ENCODE results near the gene PTGFRN. TPM values are rescaled to one million over a fixed set of nuclear protein-coding genes. Genes with fewer than 3 reads are reported as not detected.
A peak's percentile ranks its signal among the peaks of the same experiment; 100 is the strongest.
"Not testable (repeated sequence)": the region's sequence is repeated elsewhere in the genome, so short reads cannot be mapped to it uniquely, and the experiment has no call there.

PTGFRN gene
- total RNA-seq, 1 experiment from 2014 or later: 70.9 TPM

DNA sequence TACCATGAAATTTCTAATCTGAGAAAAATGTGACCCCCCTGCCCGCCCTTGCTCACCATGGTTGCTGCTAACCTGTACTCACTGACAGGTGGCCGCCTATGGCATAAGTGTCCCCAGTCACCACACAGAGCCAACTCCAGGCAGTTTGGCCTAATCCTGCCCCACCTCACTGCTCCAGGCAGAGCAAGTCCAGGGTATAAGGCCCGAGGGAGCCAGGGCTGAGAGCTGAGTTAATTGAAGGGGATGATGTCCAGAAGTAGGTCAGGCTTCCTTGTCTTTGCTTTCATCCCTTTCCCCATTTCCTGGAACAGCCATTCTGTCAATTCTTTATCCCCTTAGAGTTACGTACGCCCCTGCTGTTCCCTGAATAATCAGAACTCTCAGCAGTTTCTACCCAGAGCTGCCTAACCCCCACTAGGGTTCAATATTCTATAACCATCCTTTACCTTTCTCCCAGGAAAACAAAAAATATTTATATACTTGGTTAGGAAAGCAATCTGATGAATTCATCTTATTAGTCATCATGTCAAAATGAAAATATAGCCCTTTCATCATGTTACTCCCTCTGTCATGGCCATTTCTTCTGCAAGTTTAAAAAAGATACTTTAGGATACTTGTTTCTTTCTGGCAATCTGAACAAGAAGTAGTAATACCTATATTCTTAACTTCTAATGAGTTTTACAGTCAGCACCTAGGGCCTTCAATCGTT is 62.4 kb downstream of the PTGFRN start:
- no peak for DNase-seq (ENCODE audit: low spot score)

GRCh38 chr1:116972674-116973030 is 62.9 kb downstream of the PTGFRN start:
- no peak for DNase-seq (ENCODE audit: low spot score)

- not testable (repeated sequence) for DNase-seq (ENCODE audit: low spot score)
These were observed 70.6 kb downstream of the PTGFRN start for GRCh38 chr1:116980309-116980708.

- no peak for DNase-seq (ENCODE audit: low spot score)
These were observed 71.9 kb downstream of the PTGFRN start for GRCh38 chr1:116981521-116982037.

GRCh38 chr1:116982319-116983004 is 72.7 kb downstream of the PTGFRN start:
- no peak for DNase-seq (ENCODE audit: low spot score)

GRCh38 chr1:116983112-116983511 is 73.4 kb downstream of the PTGFRN start:
- DNase-seq (ENCODE audit: low spot score): no peak

GRCh38 chr1:116983678-116984077 is 74.0 kb downstream of the PTGFRN start:
- no peak for DNase-seq (ENCODE audit: low spot score)

DNA sequence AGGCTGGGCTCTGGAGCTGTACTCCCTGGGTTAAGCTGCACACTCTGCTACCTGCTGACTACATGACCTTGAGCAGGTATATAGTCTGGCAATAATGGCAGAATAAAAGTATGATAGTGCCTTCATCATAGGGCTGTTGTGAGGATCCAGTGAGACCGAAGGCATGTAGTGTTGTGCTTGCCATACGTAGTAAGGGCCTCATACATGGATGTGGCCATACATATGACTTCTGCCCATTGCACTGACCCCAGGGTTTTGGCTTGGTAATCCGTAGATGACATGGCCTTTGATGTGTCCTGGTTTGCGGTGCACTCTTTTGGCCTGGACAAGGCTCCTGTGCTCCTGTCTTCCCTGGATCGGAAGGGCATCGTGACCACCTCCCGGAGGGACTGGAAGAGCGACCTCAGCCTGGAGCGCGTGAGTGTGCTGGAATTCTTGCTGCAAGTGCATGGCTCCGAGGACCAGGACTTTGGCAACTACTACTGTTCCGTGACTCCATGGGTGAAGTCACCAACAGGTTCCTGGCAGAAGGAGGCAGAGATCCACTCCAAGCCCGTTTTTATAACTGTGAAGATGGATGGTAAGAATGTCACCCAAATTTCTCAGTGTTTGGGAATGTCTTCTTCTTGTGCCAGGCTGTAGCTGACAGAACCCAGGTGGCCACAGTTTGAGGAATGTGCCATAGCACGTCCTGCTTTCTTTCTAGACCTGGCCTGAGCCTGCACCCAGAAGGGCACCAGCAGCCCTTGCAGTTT is 74.9 kb downstream of the PTGFRN start:
- DNase-seq (ENCODE audit: low spot score): no peak

DNA sequence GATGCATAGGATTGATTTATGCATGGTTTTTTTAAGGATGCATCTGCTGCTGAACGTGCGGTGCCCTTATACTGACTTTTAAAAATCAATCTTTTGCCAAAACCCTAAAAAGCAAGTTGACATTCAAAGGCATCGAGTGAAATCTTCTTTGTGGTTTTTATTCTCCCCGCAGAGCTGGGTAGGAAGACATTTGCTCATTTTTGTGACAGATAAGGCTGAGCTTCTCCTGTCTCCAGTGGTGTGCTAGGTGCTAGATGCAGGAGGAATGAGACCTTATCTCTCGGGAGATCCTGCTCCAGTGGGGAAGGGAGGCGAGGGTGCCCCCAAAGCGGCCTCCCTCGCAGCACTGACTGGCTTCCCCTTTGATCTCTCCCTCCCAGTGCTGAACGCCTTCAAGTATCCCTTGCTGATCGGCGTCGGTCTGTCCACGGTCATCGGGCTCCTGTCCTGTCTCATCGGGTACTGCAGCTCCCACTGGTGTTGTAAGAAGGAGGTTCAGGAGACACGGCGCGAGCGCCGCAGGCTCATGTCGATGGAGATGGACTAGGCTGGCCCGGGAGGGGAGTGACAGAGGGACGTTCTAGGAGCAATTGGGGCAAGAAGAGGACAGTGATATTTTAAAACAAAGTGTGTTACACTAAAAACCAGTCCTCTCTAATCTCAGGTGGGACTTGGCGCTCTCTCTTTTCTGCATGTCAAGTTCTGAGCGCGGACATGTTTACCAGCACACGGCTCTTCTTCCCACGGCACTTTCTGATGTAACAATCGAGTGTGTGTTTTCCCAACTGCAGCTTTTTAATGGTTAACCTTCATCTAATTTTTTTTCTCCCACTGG is 76.9 kb downstream of the PTGFRN start:
- DNase-seq (ENCODE audit: low spot score): no peak

DNA sequence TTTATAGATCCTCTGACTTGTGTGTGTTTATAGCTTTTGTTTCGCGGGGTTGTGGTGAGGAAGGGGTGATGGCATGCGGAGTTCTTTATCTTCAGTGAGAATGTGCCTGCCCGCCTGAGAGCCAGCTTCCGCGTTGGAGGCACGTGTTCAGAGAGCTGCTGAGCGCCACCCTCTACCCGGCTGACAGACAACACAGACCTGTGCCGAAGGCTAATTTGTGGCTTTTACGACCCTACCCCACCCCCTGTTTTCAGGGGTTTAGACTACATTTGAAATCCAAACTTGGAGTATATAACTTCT is 77.5 kb downstream of the PTGFRN start:
- no peak for DNase-seq (ENCODE audit: low spot score)

DNA sequence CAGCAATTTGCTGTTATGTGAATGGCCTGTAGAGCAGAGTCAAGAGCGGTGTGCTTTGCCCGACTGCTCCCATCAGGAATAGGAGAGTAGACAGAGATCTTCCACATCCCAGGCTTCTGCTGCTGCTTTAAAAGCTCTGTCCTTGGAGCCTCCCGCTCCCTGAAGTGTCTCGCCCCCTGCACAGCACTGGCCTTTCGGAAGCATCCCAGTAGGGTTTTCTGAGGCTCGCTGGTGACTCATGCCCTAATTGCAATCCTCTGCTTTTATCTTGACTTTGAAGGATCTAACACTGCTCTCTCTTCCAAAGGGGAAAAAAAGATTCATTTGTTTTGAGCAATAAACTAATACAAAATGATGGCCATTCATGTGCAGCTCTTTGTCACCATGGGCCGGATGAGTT is 78.5 kb downstream of the PTGFRN start:
- DNase-seq (ENCODE audit: low spot score): peak; percentile 21

DNA sequence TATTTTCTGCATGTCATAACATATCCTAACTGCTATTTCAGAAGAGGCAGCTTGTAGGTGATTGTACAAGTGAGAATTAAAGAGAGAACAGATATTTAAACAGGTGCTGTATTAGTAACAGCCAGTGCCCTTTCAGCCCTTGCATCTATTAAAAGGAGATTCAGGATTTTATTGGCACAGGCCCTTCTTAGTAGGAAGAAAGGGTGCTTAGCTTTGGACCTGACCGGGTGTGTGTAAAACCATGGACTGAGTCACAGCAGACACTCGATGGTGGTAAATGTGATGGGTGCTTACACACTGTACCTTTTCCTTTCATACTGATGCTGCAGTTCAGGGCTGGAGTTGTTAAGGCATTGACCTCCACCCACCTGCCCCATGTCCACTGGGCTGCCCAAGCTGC is 79.2 kb downstream of the PTGFRN start:
- no peak for DNase-seq (ENCODE audit: low spot score)

DNA sequence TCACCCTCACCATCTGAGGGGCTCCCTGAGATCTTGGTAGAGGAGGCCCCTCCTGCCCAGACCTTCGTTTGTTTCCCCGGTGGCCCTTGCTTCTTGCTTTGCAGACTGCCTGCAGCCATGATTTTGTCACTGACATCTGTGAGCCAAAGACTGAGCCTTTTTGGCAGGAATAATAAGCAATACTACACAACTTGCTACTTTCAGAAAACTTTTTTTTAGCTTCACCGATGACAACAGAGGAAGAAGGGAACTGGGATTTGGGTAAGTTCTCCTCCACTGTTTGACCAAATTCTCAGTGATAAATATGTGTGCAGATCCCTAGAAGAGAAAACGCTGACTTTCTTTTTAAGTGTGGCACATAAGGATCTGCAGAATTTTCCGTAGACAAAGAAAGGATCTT is 80.1 kb downstream of the PTGFRN start:
- DNase-seq (ENCODE audit: low spot score): no peak

- DNase-seq (ENCODE audit: low spot score): peak; percentile 78
These were observed 81.0 kb downstream of the PTGFRN start for GRCh38 chr1:116990612-116991151.

DNA sequence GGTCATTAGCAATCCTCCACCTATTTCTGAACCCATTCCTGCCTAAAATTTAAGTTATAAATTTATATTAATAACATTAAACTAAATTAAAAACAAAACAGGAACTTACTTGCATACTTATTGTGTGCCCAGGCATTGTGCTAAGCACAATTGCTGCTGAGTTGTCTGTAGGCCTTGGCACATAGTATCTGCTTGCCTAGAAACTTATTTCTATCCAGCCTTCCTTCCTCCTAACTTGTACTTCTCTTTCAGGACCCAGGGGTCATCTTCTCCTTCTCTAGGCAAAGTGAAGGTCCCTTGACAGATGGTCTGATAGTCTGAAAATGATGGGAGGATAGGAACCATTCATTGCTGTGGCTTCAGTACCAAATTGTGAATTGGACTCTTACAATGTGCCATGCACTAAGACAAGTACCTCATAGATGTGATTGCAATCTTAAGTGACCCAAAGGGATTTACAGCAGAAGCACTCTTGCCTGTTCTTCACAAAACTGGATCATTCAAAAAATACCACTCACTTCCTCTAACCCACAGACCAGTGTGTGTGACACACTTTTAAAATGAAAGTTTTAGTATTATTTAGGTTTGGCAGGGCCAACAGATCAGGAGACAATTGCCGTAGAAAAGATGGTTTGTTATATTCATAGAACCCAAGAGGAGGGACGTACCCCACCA is 81.6 kb downstream of the PTGFRN start:
- no peak for DNase-seq (ENCODE audit: low spot score)

- DNase-seq (ENCODE audit: low spot score): no peak
These were observed 82.2 kb downstream of the PTGFRN start for GRCh38 chr1:116991918-116992317.

DNA sequence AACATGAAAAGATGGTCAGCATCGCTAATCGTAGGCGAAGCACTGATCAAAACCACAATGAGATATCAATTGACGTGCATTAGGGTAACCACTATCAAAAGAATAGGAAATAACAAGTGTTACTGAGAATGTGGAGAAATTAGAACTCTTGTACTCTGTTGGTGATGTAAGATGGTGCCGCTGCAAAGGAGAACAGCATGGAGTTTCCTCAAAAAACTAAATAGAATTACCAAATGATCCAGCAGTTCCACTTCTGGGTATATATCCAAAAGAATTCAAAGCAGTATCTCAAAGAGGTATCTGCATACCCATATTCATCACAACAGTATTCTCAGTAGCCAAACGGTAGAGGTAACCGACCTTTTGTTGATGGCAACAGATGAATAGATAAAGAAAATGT is 83.6 kb downstream of the PTGFRN start:
- DNase-seq (ENCODE audit: low spot score): no peak

GRCh38 chr1:116994411-116994810 is 84.7 kb downstream of the PTGFRN start:
- no peak for DNase-seq (ENCODE audit: low spot score)

DNA sequence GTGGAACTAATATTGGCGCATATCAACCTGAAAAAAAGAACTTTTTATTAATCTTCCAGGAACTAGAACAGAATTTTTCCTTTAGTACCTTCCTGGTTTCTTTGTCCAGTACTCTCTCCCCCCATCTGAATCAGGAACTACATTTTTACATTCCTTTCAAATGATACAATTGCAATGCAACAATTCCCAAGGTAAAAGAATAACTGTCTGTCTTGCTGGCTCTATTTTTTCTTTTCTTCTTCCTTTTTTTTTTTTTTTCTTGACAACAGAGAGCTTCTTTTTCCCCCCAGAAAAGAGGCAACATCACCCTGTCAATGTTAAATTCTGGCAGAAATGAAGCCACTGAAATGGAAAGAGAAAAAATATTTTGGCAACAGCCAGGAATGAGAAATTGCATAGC is 87.3 kb downstream of the PTGFRN start:
- DNase-seq (ENCODE audit: low spot score): no peak

GRCh38 chr1:116997636-116998035 is 87.9 kb downstream of the PTGFRN start:
- no peak for DNase-seq (ENCODE audit: low spot score)

DNA sequence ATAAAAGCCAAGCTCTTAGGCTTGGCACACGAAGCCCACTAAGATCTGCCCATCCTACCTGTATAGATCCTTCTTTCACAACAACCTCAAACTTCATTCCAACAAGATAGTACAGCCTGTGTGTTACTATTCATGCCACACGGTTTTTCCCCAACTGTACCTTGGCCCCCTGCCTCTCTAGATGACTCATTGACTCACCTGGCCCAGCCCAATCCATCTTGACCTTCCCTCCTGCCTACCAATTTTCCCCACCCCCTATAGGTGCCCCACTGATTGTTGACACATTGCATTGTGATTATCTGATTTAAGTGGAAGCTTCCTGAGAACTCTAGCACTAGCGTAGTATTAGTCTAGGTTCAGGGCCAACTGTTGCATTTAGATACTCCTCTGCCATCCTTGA is 89.9 kb downstream of the PTGFRN start:
- DNase-seq (ENCODE audit: low spot score): no peak
